Stimulated activated CD8-positive, alpha-beta memory T cell treated with anti-CD3 and anti-CD28 coated beads, Interleukin-4, amount 100 ng/mL, for 1 hour (primary cell): ENCODE results near the gene MVB12B.

Experiments
- DNase-seq, 2 donors: peaks; one replicate each; pipeline ENCODE4 v3.0.0-alpha.2; 2020; ENCODE audit warnings: low read depth in 2 of 2, low spot score in 1 of 2

MVB12B gene

DNA sequence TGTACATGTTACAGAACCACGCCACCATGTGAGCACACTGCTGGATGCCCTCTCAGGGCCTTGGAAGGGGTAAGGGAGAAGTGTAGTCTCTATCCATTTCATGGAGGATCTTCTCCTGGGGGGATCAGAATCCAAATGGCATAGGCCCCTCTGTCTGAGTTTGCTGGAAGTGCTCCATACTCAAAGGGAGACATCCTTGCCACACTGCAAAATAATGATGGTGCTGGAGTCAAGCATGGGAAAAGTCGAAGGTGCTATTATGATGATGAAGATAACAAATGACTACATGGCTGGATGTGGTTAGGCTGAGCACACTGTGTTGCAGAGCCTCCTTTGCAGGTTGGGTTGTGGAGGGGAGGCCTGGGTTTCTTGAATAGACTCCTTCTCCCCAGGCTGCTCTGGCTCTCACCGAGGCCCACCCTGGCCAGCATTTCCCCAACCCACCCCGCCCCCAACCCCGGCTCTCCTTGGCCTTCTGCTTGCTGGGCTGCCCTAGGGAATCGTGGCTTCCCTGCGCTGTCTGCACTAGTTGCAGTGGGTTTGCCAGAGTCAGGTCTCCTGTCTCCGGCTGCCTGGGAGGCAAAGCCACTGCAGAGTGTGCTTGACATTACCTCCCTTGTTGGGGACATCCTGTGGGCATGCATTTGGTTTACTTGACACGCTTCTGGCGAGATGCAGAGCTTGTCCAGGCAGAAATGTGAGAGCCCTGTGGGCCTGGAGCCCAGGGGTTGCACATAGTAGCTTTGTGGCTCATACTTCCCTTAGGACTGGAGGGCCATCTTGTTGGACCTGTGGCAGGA is 3.0 kb downstream of the MVB12B start:
- DNase-seq: no peak

DNA sequence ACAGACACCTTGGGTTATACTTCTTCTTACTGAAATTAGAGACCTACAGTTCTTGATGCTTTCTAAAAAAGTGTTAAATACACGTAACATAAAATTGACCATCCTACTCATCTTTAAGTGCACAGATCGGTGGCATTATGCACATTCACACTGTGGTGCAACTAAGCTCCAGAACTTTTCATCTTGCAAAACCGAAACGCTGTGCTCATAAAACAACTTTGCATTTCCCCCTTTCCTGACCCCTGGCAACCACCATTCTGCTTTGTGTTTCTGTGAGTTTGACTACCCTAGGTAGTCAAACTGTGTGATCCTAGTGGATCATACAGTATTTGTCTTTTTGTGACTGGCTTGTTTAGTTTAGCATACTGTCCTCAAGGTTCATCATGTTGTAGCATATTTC is 3.9 kb downstream of the MVB12B start:
- no peak for DNase-seq

DNA sequence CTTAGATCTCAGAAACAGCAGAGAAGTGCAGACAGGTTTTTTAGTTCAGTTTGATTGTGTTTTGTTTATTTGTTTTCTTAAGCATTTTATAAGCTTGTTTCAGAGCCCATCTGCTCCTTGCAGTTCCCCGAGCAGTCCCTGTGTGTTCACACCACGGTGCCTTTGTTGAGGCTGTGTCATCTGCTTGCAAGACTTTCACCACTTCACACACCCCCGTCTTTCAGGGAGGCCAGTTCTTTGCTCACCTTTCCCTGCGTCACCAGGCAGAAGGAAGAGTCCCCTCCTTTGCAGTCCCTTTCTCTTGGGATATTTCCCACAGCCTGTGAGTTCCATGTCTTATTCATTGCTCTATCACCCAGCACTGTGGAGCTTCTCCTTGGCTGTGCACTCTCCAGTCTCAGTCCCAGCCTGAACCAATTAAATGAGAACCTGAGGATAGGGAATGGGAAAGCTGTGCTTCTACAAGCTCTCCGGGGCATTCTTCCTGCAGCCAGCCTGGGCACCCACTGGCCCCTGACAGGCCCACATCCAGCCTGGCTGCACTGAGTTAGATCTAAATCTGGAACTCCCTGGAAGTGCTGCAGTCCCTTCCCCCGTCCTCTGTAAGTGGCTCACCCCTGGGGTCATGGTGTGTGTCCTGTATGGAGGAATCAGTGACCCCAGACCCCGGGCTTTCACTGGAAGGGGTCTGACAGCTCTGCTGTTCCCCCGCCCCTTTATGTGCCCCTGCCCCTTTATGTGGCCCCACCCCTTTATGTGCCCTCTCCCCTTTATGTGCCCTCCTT is 5.5 kb downstream of the MVB12B start:
- no peak for DNase-seq

DNA sequence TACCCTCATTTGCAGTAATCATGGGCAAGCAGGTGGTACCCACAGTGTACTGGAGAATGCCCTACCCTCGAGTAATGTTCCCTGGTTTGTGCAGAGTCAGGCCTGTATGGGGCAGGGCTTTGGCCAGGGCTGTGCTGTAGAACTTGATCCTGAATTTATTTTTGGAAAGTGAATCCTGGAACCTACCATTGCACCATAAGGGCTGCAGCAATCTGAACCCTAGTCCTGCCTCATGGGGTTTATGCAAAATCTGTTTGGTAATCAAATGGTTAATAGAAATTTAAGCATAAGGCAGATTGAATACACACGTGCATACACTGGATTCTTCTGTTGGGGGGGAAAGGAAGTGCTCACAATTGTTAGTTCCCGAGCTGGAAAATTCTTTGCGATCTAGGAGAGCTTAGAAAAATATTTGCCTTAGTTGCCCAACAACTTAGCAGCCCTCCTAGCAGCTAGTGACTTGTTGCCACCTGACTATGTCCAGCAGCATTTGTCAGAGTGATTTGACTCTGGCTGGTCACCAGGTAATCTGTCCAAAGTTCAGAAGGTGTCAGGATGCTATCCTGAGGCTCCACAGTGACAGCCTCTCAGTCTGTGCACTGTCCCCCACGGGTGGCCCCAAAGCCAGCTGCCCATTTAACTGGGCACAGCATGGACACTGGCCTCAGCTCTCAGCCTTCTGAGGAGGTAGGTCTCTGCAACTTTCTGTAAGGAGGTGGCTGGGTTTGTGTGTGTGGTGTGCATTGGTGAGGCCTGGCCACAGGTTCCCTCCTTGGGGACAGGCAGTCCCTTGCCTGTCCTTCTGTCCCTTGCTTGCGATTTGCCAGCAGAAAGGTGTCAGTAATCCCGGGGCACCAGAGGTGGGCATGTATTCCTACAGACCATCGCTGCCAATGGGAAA is 8.3 kb downstream of the MVB12B start:
- DNase-seq: no peak

DNA sequence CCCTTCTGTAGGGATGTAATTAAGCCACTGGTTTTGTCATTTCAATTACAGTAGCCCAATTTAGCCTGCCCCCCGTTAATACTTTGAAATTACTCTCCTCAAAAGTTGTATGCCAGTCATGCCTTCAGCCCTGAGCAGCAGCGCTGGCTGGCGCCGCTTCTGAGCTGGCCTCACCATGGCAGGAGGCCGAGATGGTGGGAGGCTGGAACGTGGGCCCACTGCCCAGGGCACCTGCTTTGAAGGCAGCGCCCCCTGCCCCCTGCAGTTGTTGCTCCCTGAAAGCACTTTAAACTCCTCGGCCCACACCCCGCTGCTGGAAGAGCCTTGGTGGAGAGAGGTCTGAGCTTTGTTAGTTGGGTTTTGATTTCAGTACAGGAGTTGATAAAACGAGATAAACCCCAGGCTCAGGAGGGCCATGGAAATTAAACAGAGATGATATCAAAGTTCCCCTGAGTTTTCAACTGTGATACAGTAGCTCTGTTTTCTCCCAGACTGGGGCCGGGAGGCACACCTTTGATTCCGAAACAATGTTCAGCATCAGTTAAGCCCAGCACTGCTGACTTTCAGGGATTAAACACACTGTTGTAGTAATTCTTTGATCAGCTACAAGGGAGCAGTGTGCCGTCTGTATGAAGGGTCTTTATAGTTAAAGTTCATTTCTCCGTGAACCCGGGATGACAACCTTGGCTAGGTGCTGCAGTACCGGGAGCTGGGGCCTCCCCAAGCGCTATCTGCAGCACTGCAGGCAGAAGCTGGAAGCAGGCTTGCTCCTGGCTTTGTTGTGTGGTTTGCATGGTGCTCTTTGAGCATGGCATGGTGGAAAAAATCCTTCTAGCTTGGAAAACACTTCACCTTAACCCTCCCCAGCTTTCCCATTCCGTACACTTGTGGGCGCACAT is 9.5 kb downstream of the MVB12B start:
- DNase-seq: no peak

DNA sequence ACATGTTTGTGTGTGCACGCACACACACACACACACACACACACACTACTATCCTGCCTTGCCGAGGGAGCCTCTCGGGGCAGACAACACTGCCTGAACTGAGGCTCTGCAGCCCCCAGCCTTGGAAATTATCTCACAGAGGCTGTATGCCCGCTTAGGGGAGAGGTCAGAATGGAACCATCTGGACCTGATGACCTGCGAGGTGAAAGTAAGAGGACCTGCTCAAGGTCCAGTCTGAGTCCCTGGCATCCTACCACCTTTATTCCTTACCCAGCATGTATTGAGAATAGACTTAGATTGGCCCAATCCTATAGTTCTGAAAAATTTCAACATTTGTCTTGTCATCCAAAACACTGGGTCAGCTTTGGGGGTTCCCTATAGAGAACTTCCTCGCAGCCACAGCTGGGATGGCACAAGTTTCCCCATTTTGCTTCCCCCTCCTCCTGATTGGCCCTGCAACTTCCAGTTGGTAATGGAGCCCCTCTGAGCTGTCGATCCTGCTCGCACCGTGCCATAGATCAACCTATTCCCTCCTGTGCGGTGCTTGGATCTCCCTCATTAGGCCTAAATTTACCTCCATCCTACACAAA is 10.2 kb downstream of the MVB12B start:
- no peak for DNase-seq

DNA sequence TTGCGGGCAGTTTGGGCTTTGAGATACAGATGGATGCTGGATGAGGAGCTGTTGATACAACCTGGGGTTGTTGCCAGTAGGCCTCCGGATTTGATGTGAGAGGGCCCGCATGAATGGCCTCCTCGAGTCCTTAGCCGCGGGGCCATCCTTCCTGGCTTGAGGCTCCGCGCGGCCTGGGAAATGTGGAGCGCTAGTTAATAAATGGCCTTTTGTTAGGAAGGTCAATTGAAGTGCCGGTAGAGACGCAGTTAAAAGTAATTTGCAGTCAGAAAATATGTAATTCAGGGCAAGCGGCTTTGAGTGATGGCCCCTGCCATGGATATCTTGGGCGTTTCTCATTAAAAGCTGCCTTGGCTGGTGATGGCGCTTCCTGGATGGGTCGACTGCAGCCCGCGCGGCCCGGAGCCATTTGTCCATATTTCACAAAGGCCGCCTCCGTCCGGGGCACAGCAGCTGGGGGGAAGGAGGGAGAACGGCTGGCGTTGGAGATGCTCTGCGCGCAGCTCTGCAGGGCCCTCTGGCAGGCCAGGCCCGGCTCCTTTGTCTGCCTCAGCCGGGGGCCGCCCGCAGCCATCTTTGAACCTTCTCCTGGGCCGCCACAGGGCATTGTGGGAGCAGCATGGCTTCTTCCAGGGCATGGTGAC is 11.2 kb downstream of the MVB12B start:
- DNase-seq: no peak

DNA sequence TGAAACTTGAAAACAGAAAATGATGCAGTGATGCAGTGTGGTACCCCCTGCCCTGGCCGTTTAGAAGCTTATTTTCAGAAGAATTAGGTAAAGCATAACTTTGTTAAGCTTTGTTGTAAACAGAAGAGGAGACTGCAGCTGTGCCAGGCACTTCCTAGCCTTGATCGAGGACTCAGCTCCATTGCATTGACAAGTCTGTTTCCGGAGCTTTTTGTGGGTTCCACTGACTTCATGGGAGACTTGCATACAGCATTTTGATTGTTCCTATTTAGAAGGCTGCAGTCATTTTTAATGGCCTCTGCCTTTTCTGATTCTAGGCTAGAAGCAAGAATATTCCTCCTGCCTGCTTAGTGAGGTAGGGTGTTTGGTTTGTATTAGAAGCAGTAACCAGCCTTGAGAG is 12.3 kb downstream of the MVB12B start:
- no peak for DNase-seq

DNA sequence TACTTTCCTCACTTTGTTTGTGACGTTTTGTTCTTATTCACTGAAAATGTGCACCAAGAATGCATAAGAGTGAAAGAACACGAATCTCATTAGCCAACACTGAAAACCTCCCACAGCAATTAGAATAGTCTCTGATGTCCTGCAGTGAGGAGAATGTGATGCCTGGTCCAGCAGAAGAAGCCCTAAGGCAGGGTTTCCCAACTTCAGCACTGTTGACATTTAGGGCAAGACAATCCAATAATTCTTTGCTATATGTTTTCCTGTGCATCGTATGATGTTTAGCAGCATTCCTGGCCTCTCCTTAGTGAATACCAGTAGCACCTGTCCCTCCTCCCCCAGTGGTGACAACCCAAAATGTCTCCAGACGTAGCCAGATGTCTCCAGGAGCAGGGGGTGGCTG is 14.8 kb downstream of the MVB12B start:
- DNase-seq: no peak

DNA sequence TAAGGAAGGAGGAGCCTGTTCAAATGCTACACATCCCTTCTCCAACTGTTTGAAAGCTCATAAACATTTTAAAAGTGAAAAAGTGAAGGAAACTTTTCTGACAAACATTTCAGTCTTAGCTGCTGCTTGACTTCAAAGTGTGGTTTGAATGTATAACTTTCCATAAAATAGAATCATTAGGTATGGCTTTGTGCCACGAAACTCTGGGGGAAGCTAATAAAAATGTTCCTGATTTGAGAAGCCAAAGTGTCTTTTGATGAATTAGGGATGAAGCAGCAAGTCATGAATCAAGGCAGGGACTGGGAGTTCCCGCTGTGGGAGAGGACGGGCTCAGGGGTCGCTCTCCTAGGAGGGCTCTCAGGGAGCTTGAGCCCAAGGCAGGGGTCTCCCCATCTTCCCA is 15.3 kb downstream of the MVB12B start:
- DNase-seq: no peak

DNA sequence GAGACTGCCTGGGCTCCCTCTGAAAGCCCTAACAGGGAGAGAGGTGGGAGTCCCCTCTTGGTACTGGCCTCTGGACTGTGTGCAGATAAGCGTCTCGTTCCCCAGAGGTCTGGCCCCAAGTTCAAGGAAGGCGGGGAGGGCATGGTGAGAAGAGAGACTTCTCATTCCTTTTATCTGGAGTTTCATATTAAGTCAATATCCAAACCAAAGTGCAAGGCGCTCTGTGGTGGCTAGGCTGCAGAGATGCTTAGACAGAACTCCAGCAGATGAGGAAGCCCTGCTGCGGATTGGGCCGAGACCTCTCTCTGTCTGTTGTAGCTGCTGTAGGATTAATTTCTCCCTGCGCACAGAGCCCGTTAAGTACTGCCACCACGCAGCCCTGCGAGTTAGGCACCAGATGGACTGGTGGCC is 16.0 kb downstream of the MVB12B start:
- DNase-seq: no peak

DNA sequence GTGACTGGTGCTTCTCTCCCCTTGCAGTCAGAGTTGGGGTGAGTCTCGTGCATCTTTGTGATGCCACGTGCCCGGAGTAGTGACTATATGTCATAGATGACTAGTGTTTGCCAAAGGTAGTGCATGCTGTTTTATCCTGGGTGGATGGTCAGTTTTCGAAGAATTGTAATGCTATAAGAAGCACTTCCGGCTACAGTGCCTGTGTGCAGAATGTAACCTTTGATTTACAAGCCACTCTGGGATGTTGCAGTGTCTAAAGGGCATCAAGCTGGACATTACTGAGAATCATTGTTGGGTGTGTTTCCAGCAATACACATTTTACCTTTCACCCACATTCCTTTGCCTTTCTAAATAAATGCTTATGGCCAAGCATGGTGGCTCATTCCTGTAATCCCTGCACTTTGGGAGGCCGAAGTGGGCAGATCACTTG is 16.7 kb downstream of the MVB12B start:
- DNase-seq: no peak

DNA sequence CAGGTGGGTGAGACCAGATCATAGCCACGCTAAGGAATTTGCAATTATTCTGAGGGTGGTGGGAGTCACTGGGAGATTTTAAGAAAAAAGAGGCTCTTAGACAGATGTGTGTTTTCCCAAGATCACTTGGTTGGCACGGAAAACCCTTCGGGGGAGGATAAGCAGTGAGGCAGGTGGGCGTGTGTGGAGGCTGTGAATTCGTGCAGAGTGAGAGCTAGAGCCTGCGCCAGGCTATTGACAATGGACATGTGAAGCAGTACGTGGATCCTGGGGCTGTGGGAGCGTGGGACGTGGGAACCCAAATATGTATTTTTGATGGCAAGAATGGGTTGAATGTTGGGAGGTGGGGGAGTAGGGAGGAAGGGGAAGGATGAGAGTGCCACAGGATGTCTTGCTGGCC is 19.4 kb downstream of the MVB12B start:
- no peak for DNase-seq

DNA sequence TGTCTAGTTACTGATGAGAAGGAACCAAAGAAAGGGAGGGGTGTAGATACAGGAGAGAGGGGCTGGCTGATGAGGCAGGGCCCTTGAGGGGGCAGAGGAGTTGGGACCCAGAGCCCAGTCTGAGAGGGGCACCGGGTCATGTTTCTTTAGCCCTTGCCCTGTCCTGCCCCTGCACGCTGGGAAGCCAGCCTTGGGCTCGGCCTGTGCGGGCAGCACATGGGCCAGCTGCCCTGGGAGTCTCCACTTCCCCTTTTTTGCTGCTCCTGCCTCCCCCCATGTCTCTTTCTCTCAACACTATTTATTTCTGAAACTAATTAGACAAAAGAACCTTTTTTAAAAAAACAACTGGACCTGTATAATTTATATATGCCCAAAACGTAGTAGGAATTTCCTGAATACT is 20.5 kb downstream of the MVB12B start:
- no peak for DNase-seq

DNA sequence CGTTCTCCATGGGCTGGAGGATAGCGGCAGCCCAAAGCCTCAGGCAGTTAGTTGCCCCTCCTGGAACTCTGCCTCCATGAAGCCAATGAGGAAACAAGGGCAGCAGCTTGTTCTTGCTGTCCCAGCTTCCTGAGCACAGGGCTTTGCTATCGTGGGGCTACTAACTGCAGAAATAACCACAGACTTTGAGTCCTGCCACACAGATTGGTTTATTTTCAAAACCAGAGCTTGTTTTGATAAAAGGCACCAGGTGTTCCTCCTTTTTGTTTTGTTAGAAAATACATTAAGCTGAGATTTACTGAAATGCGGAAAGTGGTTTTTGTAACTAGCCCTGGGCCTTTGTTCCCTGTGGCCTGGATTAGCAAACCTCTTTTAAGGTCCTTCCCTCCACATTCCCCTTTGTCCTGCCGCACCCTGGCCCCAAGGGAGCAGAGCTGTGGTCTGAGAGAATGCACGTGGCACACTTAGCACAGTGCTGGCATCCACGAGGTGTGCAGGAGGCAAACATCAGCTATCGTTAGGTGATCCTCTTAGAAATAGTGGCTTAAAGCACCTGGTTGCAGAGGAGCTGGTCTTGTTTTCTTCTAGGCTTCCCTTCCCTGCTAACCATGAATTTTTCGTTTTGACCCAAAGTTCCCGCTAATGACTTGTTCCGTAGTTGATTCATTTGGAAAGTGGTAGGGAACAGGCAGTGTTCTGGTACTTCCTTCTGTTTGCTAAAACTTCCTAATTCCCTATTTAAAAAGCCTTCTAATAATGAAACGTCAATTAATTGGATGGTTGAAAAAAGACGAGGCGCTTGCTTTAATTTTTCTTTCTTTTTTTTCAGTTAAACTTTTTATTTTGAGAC is 21.5 kb downstream of the MVB12B start:
- no peak for DNase-seq

DNA sequence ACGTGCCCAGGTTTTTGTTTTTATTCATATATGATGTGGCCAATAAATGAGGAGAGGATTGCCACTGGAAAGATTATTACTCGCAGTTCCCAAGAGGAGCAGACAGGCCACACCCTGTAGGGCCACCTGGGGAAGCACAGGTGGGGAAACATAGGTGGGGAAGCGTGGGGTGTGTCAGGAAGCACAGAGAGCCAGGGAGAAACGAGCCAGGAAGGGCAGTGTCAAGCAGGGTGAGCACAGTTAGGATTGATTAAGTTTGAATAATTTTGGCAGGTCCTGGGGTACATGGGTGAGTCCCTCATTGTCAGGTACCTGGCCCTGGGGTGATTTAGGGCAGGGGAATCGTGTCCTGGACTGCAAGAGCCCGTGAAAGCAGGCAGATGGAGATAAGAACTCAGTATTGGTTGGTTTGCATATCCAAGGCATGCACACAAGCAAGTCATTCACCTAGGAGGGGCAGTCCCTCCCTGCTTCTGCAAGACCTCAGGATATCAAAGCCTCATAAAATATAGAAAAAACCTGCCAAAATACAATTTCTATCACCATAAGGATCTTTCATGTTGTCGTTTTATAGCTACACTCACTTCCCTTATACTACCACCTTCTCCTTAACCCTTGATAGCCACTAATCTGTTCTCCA is 22.4 kb downstream of the MVB12B start:
- DNase-seq: no peak

DNA sequence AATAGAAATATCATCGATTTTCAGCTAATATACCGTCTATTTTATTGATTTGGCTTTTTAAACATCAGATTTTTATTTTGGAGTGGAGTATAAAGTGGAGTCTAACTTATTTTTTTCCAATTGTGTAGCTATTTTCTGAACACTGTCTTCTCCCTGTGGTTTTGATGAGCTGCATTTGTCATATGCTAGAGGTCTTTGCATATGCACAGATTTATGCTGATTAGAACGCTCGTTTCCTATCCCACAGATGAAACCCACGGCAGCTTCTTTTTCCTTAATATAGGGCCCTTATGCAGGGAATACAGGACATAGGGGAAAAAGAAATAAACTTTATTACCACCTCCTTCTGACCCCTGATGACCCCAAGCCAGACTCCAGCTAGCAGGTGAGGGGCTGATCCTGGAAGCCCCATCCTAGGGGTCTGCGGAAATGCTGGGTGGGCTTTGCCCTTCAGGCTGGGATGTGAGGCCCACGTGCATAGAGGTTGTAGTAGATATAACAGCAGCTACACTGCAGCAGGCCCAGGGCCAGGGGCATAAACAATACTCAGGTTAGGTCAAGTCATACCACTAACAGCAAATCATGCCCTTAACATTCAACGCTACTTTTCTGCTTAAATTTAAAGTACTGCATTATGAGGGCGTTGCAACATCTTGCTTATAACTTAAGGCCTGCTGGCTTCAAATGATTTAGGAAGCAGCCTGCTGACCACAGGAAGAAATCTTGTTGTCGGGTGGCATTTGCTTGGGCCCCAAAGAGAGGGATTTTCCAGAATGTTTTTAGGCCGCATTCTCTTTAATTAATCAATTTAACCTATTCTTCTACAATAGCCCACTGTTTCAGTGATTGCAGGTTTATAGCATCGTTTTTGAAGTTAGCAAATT is 28.5 kb downstream of the MVB12B start:
- DNase-seq: no peak
